Smooth muscle cell of the pulmonary artery (primary cell): ENCODE measurements around the gene TAF13. TPM values are rescaled to one million over a fixed set of nuclear protein-coding genes. Genes with fewer than 3 reads are reported as not detected.

ENCODE experiments used
- total RNA-seq: library from RNA; depleted of rRNA; stranded (reverse); fragments of >200 nt; gene quantifications from 2 replicates; pipeline ENCODE4 v1.2.3, GENCODE V29; 2014

The TAF13 gene
- total RNA-seq: 93.4 and 114 TPM in 2 replicates

GRCh38 chr1:109075531-109076490 is at the start of gene TAF13:
Gene TAF13, minus strand, starts transcription at chr1:109076003. Its CDS starts 56 bp downstream, at chr1:109075947.

GRCh38 chr1:109113590-109114341 is 38.0 kb upstream of the TAF13 start, which contains the start of gene ELAPOR1:
Gene ELAPOR1, plus strand, starts transcription at chr1:109114115. Its CDS starts 69 bp downstream, at chr1:109114184.

GRCh38 chr1:109090196-109091077 is 14.6 kb upstream of the TAF13 start, which contains the start of gene TMEM167B:
Gene TMEM167B, plus strand, starts transcription at chr1:109090764. Its CDS starts 109 bp downstream, at chr1:109090873.

GRCh38 chr1:109041621-109042468 is 34.0 kb downstream of the TAF13 start, which contains the start of gene WDR47:
Gene WDR47, minus strand, starts transcription at chr1:109042102. Its CDS starts 18,590 bp downstream, at chr1:109023512.

Other genes with a start within 250 kb of the TAF13 start
- 0.33 TPM in 1 of 2 replicates, not detected in the other for gene AKNAD1, start 218.9 kb downstream of the TAF13 start, total RNA-seq
- gene GPSM2, start 199.0 kb downstream of the TAF13 start, total RNA-seq: 8.7 and 24.4 TPM in 2 replicates
- 38.9 and 49.0 TPM in 2 replicates for gene CLCC1, start 112.5 kb downstream of the TAF13 start, total RNA-seq
- 20.7 and 22.1 TPM in 2 replicates for gene WDR47, start 33.9 kb downstream of the TAF13 start, total RNA-seq
- 43.0 and 55.6 TPM in 2 replicates for gene TMEM167B, start 14.8 kb upstream of the TAF13 start, total RNA-seq
- gene ELAPOR1, start 38.1 kb upstream of the TAF13 start, total RNA-seq: 0.39 and 0.59 TPM in 2 replicates
- 213 and 222 TPM in 2 replicates for gene SARS1, start 137.9 kb upstream of the TAF13 start, total RNA-seq
- 4.8 and 6.3 TPM in 2 replicates for gene CELSR2, start 173.5 kb upstream of the TAF13 start, total RNA-seq
- gene PSRC1, start 207.1 kb upstream of the TAF13 start, total RNA-seq: 1.8 and 4.7 TPM in 2 replicates
- not detected in 2 replicates for gene MYBPHL, start 231.0 kb upstream of the TAF13 start, total RNA-seq